ENCODE results near the gene JADE3.

GRCh38 chrX:46882266-46882665 is 30.0 kb upstream of the JADE3 start:
- TF ChIP-seq EZH2phosphoT487 (IDR thresholded peaks at IDR 0.05; ENCODE audit: insufficient read depth, low read depth) (no peak), EZH2 (IDR thresholded peaks at IDR 0.05; ENCODE audit: insufficient read depth, poor library complexity, severe bottlenecking) (no peak)

All from GM23248 (cell line).